22Rv1 (cell line): ENCODE results near the gene MISP3.
"Not testable (repeated sequence)": the region's sequence is repeated elsewhere in the genome, so short reads cannot be mapped to it uniquely, and the experiment has no call there.

Experiments
- H3K27ac ChIP-seq: fragments of 450-650 bp; 2 replicates; pipeline ENCODE4 v1.5.1; 2017
- ZFX ChIP-seq: fragments of 450-650 bp; IDR thresholded peaks from 2 replicates; pipeline ENCODE4 v1.6.1; 2017; ENCODE audit warnings: antibody characterized with exemption, borderline replicate concordance
- TF ChIP-seq, protein P1 (sequence below): fragments of 450-650 bp; IDR thresholded peaks from 2 replicates; pipeline ENCODE4 v1.5.1; 2017; ENCODE audit warnings: mild to moderate bottlenecking

MISP3 gene

DNA sequence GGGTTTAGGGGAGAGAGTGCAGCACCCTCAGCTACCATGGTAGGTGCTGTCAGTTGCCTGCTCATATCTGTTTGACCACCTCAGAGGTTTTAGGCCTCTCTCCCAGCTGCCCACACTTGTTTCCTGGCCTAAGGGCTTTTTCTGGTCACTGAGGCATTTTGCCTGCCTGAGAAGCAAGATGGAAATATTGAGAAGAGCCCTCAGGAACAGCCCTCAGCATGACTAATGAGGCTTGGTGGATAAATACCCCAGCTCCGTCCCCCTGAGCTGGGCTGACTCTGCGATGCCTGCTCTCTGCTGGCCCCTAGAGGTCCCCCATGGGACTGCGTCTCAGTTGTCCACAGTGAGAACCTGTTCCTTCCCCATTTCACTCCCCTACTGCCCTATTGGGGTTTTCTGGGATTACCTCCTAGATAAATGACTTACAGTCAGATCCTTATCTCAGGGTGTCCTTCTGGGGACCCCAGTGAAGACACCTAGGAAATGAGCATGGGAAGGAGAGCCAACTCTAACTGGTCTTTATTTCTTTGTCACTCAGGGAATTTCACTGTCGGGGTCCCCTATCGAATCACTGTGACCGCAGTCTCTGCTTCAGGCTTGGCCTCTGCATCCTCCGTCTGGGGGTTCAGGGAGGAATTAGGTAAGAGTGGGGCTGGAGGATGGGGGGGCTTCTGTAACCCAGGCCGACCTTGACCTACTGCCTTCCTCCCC is 24.0 kb upstream of the MISP3 start:
- no peak overlapping the region for H3K27ac ChIP-seq
- TF ChIP-seq, protein P1, sequence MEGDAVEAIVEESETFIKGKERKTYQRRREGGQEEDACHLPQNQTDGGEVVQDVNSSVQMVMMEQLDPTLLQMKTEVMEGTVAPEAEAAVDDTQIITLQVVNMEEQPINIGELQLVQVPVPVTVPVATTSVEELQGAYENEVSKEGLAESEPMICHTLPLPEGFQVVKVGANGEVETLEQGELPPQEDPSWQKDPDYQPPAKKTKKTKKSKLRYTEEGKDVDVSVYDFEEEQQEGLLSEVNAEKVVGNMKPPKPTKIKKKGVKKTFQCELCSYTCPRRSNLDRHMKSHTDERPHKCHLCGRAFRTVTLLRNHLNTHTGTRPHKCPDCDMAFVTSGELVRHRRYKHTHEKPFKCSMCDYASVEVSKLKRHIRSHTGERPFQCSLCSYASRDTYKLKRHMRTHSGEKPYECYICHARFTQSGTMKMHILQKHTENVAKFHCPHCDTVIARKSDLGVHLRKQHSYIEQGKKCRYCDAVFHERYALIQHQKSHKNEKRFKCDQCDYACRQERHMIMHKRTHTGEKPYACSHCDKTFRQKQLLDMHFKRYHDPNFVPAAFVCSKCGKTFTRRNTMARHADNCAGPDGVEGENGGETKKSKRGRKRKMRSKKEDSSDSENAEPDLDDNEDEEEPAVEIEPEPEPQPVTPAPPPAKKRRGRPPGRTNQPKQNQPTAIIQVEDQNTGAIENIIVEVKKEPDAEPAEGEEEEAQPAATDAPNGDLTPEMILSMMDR = peak; percentile 98
- no peak for TF ChIP-seq ZFX

DNA sequence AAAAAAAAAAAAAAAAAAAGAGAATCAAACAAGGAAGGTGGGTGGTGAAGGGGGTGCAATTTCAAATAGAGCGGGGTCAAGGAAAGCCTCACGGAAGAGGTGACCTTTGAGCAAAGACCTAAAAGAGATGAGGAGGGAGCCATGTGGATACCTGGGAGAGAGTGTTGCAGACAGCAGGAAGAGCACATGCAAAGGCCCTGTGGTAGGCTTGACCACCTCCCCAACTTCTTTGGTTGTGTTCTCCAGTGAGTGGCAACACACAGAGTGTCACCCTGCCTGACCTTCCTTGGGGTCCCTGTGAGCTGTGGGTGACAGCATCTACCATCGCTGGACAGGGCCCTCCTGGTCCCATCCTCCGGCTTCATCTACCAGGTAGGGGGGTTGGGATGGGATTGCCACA is 22.1 kb upstream of the MISP3 start:
- no peak for TF ChIP-seq ZFX
- TF ChIP-seq, protein P1 = no peak
- no peak overlapping the region for H3K27ac ChIP-seq

DNA sequence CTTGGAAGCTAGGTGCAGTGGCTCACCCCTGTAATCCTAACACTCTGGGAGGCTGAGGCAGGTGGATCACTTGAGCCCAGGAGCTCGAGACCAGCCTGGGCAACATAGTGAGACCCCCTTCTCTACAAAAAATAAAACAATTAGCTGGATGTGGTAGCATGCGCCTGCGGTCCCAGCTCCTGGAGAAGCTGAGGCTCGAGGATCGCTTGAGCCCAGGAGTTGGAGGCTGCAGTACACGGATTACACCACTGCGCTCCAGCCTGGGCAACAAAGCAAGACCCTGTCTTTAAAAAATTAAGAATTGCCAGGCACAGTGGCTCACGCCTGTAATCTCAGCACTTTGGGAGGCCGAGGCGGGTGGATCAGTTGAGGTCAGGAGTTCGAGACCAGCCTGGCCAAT is 21.6 kb upstream of the MISP3 start:
- not testable (repeated sequence) for H3K27ac ChIP-seq

DNA sequence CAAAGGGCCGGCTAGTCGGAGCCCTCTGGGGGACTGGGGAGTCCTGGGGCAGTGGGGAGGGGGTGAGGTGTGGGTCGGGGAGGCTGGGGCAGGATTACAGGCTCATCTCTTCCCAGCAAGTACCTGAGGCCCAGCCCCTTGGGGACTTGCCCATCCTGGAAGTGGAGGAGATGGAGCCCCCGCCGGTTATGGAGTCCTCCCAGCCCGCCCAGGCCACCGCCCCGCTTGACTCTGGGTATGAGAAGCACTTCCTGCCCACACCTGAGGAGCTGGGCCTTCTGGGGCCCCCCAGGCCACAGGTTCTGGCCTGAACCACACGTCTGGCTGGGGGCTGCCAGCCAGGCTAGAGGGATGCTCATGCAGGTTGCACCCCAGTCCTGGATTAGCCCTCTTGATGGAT is 20.6 kb upstream of the MISP3 start:
- no peak overlapping the region for H3K27ac ChIP-seq
- TF ChIP-seq ZFX = no peak
- TF ChIP-seq, protein P1 = no peak

DNA sequence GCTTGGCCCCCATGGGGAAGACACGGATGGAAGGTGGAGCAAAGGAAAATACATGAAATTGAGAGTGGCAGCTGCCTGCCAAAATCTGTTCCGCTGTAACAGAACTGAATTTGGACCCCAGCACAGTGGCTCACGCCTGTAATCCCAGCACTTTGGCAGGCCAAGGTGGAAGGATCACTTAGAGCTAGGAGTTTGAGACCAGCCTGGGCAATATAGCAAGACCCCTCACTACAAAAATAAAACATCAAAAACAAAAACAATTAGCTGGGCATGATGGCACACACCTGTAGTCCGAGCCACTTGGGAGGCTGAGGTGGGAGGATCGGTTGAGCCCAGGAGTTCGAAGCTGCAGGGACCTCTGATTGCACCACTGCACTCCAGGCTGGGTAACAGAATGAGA is 20.1 kb upstream of the MISP3 start:
- TF ChIP-seq ZFX = no peak
- TF ChIP-seq, protein P1 = no peak
- H3K27ac ChIP-seq = no peak overlapping the region

DNA sequence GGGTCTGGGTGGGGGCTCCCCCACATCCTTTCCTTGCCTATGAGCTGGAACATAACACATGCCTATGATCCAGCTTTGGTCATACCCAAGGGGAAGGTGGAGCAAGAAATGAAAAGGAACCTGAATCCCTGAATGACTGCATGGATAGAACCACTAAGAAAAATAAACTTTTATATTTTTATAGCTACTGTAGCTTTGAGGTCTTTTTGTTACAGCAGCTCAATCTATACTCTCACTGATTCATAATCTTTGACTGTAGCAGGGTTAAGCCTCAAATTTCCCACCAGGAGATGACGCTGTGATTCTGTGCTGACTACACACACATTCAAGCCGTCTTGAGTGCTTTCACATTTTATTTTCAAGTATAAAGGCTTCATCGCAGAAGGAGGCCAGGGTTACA is 19.6 kb upstream of the MISP3 start:
- no peak for TF ChIP-seq ZFX
- TF ChIP-seq, protein P1 = no peak

DNA sequence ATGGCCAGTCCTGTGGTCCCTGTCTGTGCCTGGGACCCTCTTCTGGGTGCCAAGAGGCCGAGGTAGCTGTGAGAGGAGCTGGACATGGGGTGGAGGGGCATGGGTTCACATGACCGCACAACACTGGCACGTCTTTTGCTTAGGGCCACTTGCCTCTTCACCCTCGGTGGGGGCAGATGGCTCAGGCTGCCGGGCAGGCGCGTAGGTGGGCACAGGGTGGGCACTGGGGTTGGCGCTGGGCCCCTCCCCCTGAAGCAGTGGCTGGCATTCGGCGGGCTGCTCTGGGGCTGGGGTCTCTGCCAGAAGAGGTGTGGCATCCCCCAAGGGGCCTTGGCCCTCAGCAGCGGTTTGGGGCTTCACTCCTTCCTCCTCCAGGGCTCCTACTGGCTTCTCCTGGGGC is 19.1 kb upstream of the MISP3 start:
- TF ChIP-seq, protein P1 = no peak
- no peak for TF ChIP-seq ZFX
- no peak overlapping the region for H3K27ac ChIP-seq

More for the DNA sequence above, 19.6 kb upstream of the MISP3 start:
- no peak overlapping the region for H3K27ac ChIP-seq

DNA sequence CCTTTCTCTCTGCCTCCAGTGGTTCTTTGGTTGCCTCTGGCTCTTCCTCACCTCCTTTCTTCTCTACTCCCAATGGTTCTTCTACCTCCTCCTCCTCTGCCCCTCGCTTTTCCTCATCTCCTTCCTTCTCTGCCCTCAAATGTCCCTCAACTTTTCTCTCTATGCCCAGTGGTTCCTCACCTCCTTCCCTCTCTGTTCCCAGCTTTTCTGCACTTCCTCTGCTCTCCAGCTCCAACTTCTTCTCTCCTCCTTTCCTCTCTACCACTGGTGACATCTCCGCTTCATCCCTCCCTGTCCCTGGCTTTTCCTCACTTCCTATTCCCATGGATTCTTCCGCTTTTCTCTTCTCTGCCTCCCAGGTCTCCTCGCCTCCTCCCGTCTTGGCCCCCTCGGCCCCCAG is 18.5 kb upstream of the MISP3 start:
- TF ChIP-seq ZFX = no peak
- TF ChIP-seq, protein P1 = no peak
- H3K27ac ChIP-seq = no peak overlapping the region
